C4-2B (cell line): ENCODE data around the gene MTFMT.
"Not testable (repeated sequence)": the region's sequence is repeated elsewhere in the genome, so short reads cannot be mapped to it uniquely, and the experiment has no call there.

Experiments
- H3K27ac ChIP-seq: fragments of 450-650 bp; 2 replicates; pipeline ENCODE4 v1.5.1; 2017
- ZFX ChIP-seq: fragments of 450-650 bp; IDR thresholded peaks from 2 replicates; pipeline ENCODE4 v1.6.1; 2017
- TF ChIP-seq, protein P1 (sequence below): fragments of 450-650 bp; conservative IDR thresholded peaks from 2 replicates; pipeline ENCODE4 v1.5.1; 2017; ENCODE audit warnings: mild to moderate bottlenecking

Gene MTFMT

DNA sequence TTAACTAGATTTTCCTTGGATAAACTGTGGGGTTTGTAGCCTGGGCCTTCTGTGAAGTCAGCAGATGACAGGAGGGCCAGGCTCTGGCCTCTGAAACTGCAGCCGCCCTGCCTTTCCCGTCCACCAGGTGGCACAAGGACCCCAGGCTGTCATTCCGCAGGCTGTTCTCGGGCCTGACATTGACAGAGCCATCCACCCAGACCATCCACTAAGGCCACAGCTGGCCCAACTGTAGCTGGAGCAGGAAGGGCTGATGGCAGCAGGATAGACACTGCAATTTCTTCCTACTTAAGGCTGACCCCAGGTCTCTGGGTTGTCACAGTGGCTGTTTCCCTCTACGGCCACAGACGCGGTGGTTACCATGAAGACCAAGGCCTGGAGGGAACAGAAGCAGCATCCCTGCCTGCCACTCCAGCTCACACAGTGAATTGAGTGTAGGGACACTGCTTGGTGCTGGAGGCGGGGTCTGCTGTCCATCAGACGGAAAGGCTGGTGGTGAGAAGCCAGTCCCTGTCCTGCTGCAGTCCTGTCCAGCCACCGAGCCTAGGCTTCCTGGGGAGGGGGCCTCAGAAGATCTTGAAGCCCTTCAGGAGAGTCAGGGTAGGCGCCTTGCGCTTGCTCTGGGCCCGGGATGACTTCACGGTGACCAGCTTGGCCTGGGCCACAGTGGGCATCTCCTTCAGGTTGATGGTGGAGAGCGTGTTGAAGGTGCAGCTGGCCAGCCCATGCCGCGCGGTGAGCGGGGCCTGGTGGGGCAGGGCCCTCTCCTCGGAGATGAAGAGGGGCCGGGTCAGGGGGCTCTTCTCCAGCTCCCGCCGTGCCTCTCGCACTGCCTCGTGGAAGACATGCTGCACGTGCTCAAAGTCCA, 25.1 kb upstream of the MTFMT start:
- no peak for TF ChIP-seq ZFX
- TF ChIP-seq, protein P1, sequence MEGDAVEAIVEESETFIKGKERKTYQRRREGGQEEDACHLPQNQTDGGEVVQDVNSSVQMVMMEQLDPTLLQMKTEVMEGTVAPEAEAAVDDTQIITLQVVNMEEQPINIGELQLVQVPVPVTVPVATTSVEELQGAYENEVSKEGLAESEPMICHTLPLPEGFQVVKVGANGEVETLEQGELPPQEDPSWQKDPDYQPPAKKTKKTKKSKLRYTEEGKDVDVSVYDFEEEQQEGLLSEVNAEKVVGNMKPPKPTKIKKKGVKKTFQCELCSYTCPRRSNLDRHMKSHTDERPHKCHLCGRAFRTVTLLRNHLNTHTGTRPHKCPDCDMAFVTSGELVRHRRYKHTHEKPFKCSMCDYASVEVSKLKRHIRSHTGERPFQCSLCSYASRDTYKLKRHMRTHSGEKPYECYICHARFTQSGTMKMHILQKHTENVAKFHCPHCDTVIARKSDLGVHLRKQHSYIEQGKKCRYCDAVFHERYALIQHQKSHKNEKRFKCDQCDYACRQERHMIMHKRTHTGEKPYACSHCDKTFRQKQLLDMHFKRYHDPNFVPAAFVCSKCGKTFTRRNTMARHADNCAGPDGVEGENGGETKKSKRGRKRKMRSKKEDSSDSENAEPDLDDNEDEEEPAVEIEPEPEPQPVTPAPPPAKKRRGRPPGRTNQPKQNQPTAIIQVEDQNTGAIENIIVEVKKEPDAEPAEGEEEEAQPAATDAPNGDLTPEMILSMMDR = peak; percentile 94
- H3K27ac ChIP-seq = peak overlapping the region; percentile 8; the same call in 1 of the 2 replicates

DNA sequence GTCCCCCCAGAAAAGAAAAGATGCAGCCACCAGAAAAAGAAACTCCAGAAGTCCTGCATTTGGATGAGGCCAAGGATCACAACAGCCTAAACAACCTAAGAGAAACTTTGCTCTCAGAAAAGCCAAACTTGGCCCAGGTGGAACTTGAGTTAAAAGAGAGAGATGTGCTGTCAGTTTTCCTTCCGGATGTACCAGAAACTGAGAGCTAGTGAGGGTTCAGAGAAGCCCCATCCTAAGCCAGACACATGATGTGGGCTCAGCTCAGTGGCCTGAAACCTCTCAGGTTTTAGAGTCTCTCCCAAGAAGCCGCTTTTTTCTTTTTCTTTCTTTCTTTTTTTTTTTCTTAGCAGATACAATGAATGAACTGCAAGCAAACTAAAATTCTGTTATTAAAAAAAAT, 23.5 kb upstream of the MTFMT start:
- no peak for TF ChIP-seq ZFX
- TF ChIP-seq, protein P1 = no peak
- H3K27ac ChIP-seq = no peak overlapping the region

DNA sequence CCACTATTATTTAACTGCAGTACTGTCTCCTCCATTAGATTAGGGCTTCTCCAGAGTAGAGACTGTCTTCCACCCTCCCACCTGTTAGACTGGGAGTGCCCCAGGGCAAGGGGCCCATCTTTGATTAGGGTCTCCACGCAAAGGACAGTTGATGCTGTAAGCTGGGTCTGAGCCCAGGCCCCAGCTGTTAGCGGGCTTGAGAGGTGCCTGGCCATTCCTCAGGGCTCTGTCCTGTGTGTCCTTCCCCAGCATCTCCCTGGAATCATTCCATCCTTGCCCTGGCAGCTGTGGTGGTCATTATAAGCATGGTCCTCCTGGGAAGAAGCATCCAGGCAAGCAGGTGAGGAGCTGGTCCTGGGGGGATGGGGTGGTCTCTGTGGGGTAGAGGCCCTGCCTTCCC, 21.8 kb upstream of the MTFMT start:
- no peak overlapping the region for H3K27ac ChIP-seq
- TF ChIP-seq, protein P1 = no peak
- TF ChIP-seq ZFX = no peak

DNA sequence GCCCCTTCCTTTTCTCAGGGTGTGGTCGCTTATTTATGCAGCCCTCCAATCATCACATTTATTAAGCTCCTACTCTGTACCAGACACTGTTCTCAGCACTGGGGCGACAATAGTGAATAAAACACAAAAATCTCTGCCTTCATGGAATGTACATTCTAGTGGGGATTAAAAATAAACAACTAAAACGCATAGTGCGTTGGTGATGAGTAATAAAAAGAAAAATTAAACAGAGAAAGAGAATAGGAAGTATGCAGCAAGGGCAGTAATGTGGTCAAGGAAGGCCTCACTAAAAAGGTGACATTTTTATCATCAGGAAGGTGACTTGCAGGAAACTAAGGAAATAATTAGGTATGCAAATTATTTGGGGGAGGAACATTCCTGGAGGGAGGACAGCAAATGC, 20.8 kb upstream of the MTFMT start:
- no peak for TF ChIP-seq ZFX
- TF ChIP-seq, protein P1 = no peak
- no peak overlapping the region for H3K27ac ChIP-seq

DNA sequence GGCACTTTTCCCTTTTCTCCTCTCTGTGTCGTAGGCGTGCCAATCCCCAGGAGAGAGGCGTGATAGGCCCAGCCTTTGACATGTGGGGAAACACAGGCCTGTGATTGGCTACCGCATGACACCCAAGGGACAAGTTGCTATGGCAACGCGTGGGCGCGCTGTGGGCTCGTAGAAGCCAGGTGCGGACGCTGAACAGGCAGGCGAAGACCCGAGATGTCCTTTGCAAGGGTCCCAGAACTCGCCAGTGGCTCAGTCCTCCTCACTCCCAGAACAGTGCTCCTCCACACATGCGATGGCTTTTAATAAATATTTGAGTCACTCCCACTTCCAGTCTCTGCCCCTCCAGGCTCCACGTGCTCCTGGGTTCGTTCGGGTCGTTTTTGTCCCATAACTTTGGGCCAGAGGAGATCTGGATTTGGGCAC, 20.0 kb upstream of the MTFMT start:
- TF ChIP-seq, protein P1 = no peak
- no peak for TF ChIP-seq ZFX

DNA sequence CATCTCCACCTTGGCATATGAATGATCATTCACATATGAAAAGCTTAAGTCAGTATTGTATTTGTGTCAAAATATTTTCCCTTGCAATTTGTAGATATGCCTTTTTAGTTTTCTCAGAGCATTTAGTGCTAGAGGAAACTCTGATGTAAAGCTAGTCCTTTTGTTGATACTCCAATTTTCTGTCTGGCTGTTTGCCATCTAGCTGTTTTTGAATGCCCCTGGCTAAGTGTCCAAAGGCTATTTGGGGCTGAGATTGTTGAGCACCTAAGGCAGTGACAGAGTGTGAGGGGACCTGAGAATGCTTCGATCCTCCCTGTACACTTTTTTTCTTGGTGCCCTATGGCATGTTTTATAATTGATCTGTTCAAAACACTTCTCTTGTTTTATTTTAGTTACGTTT, 18.8 kb upstream of the MTFMT start:
- TF ChIP-seq, protein P1 = no peak
- TF ChIP-seq ZFX = no peak
- H3K27ac ChIP-seq = no peak overlapping the region

More for the DNA sequence above, 20.0 kb upstream of the MTFMT start:
- no peak overlapping the region for H3K27ac ChIP-seq

DNA sequence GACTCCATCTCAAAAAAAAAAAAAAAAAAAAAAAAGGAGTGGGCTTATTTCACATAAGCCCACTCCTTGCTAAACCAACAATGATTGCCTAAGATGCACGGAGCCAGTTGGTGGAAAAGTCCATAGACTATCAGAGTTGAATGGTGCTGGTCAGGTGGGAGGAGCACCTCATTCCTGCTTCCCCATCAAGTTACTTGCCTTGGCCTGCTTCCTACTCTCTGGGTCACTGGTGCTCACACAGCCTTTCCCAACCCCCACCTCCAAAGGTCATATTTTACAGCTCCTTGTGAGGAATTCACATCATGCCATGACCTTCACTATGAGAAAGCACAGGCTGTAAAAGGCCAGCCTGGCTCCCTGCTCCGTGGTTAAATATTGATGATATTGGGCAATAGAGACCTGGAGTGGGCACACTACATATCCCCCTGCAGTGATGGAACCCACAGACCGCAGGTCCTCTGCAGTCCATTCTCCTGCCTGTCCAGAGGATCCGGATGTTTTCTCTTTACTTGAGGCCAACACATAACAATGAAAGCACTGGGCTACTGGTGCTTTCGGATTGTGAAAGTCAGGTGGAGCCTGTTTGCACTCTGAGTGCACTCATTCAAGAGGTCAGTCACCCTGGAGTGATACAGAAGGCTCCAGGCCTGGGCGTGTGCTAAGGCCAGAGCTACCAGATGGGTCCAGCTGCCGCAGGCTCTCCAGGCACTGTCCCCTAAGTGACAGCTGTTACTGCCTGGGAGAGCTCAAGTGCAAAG, 15.5 kb upstream of the MTFMT start, which contains the start of gene SLC51B:
SLC51B (plus strand) TSS at position 664 of the 758 bp plus-strand sequence. CDS start 4,618 bp downstream, outside the sequence.
- no peak for TF ChIP-seq ZFX
- TF ChIP-seq, protein P1 = no peak
- H3K27ac ChIP-seq = no peak within 1 kb of the TSS

DNA sequence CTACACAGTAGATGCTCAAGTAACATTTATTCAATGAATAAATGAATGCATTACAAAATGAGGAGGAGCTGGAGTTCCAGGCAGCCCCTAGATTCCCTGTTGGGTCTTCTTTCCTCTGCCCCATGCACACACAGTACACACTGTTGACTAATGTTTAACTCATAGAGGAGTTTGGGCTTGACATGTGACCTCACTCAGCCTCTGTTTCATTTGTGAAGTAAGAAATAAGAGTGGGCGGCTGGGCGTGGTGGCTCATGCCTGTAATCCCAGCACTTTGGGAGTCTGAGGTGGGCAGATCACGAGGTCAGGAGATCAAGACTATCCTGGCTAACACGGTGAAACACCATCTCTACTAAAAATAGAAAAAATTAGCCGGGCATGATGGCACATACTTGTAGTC, 14.8 kb upstream of the MTFMT start:
- H3K27ac ChIP-seq = not testable (repeated sequence)
